IPS-18c (cell line): Measurements from ENCODE around the gene WIPF1.

Experiments used
- H3K4me3 ChIP-seq: 2 replicates; pipeline ENCODE4 v1.7.0; 2013; ENCODE audit warnings: low read depth, mild to moderate bottlenecking, low read length, moderate library complexity; ENCODE audit not compliant: insufficient read depth
- H3K9me3 ChIP-seq: one replicate; pipeline ENCODE4 v1.6.1; 2013; ENCODE audit warnings: mild to moderate bottlenecking, low read length, moderate library complexity; ENCODE audit not compliant: control insufficient read depth, insufficient read depth

WIPF1 gene

DNA sequence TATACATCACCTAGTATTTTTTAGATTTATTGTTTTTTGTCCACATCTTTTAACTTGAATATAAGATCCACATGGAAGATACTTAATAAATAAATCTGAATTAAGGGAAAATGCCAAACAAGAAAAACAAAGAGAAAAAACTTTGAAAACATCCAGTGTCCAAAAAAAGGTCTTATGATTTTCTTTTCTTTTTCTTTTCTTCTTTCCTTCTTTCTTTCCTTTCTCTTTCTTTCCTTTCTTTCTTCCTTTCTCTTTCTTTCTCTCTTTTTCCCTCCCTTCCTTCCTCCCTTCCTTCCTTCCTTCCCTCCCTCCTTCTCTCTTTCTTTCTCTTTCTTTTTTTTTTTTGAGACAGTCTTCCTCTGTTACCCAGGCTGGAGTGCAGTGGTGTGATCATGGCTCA is 29.6 kb upstream of the WIPF1 start:
- Histone ChIP-seq H3K4me3 (no peak overlapping the region), H3K9me3 (no peaks in the 10 kb centered on the region)

DNA sequence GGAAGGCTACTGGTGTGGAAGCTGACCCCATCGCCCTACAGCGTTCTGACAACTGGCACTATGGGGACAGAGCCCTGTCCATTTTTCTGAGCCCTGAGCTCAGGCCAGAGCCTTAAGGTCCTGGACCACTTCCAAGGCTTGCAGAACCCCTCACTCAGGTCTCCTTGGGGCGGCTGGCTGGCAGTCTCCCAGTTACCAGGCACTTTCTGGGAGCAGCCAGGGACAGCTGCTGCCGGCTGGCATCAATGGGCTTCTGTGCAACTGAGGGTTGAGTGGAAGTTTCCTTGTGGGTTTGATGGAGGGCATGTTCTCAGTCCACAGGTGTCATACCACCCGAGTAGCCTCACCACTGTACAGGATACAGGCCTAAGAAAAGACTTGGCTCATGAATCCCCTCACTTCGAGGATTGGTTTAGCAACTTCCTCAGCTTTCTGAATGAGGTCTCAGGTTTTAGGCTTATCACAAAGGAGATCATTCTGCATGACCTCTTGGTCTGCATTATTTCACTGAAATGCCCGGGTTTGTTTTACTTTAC is 27.4 kb upstream of the WIPF1 start:
- H3K4me3 ChIP-seq = no peak overlapping the region
- H3K9me3 ChIP-seq = no peaks in the 10 kb centered on the region

DNA sequence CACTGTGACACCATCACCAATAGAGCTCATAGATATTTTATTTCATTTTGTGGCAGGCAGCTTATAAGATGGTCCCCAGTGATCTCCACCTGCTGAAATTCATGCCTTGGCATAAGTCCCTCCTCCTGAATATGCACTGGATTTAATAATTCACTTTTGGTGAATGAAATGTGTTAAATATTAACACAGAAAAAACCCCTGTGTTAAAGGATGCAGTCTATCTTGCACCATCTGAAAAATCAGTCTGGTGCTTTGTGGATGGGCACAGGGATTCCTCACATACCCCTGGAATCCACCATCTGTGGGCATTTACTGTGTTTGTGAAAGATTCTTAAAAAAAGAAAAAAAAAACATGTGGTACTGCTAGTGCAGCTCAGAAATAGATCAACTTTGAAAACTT is 26.1 kb upstream of the WIPF1 start:
- no peaks in the 10 kb centered on the region for H3K9me3 ChIP-seq
- H3K4me3 ChIP-seq = no peak overlapping the region

DNA sequence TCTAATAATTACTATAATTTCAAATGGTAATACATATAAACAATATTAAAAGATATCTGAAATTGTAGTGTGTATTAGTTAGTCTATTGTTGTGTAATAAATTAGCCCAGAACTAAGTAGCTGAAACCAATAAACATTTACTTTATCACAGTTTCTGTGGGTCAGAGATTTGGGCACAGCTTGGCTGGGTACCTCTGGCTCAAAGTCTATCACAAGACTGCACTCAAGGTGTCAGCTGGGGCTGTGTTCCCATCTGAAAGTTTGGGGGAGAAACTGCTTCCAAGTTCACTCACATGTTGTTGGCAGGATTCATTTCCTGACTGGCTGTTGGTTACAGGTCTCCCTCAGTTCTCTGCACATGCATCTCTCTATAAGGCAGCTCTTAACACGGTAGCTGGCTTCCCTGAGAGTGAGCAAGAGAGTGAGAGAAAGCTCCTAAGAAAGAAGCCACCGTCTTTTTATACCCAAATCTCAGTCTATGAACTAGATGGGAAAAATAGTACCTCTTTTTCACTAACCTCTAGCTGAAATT is 25.6 kb upstream of the WIPF1 start:
- no peak overlapping the region for H3K4me3 ChIP-seq
- no peaks in the 10 kb centered on the region for H3K9me3 ChIP-seq

DNA sequence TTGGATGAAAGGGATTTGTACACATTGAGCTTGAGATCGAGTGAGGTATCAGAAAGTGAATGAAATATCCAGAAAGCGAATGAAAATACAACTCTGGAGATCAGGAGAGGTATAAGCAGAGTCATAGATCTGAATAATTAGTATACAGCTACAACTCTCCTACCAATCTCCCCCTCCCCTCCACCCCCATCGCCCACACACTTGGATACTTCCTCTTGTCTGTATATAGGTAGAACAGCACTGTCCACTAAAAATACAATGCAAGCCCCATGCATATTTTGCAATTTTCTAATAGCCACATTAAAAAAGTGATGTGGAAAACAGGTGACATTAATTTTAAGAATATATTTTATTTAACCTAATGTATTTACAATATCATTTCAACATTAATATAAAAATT is 23.7 kb upstream of the WIPF1 start:
- Histone ChIP-seq H3K9me3 (no peaks in the 10 kb centered on the region), H3K4me3 (no peak overlapping the region)

DNA sequence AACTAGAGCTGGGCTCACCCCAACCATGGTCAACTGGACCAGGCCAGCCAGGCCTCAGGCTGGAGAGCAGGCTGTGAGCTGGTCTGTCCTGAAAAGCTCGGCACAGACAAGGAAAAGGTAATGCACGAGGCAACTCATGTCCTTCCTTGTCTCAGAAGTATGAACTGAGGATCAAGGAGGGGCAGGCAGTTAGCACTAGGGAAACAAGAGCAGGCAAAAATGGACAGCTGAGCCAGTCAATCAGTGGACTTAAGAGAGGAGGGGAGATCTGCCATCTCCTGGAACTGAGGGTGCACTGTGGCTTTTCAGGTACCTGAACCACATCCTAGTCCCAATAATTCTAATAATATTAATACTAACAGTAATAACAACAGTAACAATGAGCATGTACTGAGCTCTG is 20.6 kb upstream of the WIPF1 start:
- Histone ChIP-seq H3K9me3 (no peaks in the 10 kb centered on the region), H3K4me3 (no peak overlapping the region)

DNA sequence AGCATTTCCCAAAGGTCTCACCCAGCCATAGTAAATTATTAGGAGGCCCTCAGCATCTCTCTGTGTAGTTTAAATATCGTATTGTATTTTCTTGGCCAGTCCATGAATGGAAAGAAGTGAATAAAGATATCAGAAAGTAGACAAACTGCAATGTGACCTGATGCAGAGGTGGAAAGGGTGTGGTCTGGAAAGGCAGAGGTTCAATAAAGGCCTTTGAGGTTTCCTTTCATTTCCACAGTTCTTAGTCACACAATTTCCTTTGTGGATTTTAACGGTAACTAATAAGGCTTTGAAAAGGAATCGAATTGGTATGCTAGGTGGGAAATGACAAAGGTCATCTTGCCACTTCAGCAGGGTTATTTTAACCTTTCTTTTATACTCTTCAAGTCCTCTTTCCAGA is 20.1 kb upstream of the WIPF1 start:
- H3K9me3 ChIP-seq = no peaks in the 10 kb centered on the region
- no peak overlapping the region for H3K4me3 ChIP-seq

DNA sequence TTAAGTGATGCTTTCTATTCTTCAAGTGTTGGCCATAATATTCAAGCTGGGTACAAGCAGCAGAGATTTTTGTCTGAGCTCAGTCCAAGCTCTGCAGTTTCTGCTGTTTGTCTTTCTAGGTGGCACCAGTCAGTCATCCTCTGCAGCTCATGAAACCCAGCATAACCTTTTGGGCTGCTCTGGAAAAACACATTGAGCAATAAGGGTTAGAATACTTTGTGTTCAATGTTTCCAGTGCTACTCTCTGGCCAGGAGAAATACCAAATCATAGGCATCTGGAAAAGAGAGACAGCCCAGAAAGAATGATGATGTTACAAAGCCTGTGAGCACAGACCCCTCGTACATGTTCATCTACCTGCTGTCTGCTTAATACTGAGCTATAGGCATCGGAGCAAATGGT is 19.5 kb upstream of the WIPF1 start:
- Histone ChIP-seq H3K4me3 (no peak overlapping the region), H3K9me3 (no peaks in the 10 kb centered on the region)

DNA sequence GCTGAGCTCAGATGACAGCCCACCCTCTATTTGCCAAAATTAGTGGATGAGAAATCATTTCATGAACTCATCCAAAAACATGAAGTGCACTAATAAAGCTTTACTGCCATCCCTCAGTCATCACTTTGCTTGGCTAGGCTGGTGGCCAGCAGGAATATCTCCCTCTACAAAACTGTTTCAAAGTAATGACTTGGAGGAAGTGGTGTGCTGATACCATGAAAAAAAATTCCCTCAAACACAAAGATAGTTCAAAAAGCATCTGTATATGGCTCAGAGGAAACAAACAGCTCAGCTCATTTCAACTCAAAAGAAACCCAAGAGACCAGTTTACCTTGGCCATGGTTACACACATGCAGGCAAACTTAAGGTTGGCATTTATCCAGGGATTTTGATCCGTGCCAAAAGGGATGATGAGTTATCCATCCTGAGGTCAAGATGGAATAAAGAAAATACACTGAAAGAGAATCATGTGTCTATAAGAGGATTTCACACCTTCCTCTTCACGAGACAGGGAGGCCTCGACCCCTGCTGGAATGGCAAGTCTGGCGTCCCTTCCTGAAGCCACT is 18.4 kb upstream of the WIPF1 start:
- Histone ChIP-seq H3K4me3 (no peak overlapping the region), H3K9me3 (no peaks in the 10 kb centered on the region)

DNA sequence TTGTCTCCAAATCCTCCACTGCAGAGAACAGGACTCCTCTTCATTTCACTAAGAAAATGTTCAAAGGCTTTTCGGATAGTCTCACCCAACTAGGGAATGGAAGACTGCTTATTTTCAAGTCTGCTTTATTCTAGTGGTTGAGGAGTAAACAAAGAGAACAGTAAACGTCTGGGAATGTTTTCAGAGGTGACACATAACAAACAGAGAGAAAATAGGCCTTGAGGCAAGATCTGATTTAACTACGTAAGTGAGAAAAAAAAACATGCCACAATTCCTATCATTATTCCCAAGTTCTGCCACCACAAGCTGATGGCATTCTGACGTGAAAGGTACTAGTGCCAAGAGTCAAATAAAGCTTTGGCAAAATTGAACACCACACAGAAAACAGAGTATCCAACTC is 16.7 kb upstream of the WIPF1 start:
- Histone ChIP-seq H3K4me3 (no peak overlapping the region), H3K9me3 (no peaks in the 10 kb centered on the region)

DNA sequence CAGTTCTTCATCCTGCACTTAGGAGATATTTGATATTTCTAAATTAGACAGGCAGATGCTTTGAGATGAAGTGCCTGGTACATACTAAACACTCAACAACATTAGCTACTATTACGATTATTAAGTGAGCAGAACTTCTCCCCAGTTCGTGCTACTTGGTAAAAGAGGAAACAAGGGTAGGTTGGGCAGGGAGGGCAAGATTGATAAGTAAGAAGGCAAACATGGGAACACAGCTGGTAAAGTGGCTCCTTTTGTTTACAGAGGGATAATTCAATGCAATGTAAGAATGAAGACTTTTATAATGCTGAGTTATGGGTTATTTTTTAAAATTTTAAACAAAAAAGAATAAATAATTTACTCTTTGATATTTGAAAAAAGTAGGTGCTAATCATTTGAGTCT is 15.9 kb upstream of the WIPF1 start:
- Histone ChIP-seq H3K4me3 (no peak overlapping the region), H3K9me3 (no peaks in the 10 kb centered on the region)

DNA sequence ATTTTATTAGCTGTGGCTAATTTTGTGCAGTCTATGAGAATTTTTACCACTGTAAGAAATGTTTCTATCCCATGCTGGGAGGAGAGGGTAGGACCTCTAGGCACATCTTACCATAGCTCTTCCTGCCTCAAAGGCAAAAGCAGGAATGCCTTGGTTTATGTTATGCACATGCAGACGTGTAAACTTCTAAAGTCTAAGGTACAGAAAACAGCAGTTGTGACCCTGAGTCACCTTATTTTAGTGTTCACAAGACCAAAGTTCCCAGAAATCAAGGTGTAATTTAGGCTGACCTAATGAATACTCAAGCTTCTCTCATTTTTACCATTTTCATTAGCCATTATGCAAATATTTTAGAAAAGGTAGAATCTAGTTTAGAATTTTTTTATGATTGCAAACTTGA is 15.4 kb upstream of the WIPF1 start:
- H3K9me3 ChIP-seq = no peaks in the 10 kb centered on the region
- no peak overlapping the region for H3K4me3 ChIP-seq

DNA sequence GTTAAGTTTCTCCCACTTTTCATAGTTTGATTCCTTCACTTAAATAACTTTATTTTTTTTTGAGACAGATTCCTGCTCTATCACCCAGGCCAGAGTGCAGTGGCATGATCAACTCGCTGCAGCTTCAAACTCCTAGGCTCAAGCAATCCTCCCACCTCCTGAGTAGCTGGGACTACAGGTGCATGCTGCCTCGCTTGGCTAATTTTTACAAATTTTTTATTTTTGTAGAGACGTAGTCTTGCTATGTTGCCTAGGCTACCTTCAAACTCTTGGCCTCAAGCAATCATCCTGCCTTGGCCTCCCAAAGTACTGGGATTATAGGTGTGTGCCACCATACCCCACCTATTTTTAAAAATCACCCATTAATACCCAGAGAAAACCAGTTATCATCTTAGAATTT is 14.2 kb upstream of the WIPF1 start:
- no peaks in the 10 kb centered on the region for H3K9me3 ChIP-seq
- no peak overlapping the region for H3K4me3 ChIP-seq

DNA sequence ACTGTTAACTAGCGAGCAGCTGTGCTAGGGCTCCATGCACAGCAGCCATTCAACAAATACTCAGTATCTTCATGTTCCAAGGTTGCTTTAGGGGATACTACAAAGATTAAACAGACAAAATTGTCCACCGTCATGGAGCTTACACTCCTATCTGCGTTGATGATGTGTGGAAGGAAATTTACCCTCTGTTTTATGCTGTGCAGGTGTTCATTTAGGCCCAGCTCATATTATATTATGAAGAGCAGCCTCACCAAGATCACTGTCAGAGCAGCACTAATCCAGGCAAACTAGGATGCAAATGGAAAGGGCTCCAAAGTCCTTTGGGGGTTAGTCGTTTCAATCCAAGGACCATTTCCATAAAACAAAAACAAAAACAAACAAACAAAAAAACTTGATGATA is 13.4 kb upstream of the WIPF1 start:
- Histone ChIP-seq H3K4me3 (no peak overlapping the region), H3K9me3 (no peaks in the 10 kb centered on the region)

DNA sequence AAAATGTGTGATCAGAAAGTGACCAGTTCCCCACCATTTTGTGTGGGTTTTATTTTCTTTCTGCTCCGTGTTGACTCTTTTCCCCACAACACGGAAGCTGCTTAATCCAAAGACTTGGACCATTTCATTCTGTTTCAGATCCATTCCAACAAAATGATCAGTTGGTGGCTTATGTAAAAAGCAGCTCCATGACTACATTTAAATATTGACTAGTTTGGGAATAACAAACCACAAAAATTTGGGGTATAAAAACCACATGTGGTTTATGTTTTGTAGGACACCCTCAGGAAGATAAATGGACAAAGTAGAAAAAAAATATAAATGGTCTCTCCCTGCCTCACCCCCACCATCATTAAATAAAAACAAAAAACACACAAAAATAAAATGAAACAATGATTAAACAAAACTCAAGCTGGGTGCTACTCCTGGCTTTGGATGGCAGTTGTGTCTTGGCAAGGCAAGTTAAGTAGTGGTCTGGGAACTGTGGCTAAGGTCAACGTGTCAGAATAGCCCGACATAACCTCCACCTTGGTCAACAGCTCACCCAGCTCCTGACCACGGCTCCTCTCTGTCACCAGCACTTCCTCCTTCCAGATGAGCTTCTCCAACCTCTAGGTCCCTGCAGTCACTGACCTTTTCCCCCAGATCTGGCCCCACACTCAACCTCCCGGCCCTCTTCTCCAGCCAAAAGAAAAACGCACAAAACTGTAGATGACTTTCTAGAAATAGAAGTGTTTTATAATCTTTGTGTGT is 12.8 kb upstream of the WIPF1 start:
- no peaks in the 10 kb centered on the region for H3K9me3 ChIP-seq
- H3K4me3 ChIP-seq = no peak overlapping the region

DNA sequence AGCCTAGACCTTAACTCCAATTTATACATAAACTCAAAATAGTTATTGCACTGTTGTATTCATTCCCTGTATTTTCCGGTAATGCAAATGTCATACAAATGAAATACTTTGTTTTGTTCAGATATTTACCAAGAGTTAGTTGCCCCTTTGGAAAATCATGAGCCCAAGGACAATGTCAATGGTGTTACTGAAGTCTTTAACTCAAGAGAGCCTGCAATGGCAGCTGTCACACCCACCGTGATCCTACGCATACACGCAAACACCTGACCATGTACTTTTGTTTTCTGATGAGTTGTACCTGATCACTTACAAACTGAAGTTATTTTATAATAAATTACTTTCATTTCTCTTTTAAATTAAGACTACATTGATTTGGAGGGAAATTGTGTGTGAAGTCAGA is 11.7 kb upstream of the WIPF1 start:
- H3K9me3 ChIP-seq = no peaks in the 10 kb centered on the region

DNA sequence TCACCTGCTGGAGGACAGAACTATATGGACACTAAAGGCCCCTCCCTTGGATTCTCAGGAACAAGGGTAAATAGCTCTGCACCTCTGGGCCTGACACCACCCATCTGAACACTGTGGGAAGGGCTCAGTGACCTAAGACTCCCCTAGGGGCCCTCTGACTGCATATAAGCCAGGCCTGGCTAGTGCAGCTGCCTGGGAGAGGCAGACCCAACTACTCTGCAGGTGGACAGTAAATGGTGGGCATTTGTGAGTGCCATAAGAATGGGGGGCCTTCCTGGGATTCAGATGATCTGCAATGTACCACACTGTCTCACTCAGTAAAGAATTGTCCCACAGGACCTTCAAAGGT is 11.2 kb upstream of the WIPF1 start:
- Histone ChIP-seq H3K4me3 (no peak overlapping the region), H3K9me3 (no peaks in the 10 kb centered on the region)

More for the DNA sequence above, 11.7 kb upstream of the WIPF1 start:
- no peak overlapping the region for H3K4me3 ChIP-seq

DNA sequence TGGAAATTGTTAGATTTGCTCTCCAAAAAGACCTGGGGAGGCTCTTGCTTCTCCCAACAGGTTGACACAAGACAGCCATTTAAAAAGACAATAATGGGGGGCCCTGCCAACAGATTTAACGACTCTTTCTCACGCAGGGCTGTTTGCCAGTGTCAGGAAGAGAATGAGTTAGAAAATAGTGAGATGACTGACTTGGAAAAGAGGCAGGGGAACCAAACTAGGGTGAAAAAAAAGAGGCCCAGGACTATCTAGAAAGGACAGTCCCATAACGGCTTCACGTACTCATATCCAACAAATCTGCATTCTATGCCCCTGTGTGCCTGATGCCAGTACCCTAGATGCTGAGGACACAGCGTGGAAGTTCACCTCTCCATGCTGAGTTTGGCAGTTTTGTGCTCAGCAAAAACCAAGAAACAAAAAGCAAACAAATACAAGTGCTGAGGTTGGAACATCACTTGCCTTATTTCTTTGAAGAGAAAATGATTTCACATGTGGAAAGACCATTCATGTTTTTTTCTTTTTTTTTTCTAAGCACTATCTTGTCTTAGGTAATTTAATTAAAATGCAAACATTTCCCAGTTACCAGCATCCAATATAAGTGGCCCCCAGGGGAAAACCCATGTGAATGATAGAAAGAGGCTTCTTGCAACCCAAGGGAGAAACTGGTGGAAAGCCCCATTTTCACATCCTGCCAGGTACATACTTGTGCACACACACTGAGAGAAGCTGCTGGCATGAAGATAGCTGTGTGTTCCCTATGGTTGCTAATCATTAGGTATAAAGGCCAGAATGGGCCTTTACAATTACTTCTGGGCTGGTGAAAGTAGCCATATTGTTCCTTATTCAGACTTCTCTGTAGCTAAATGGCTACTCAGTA is 10.6 kb upstream of the WIPF1 start:
- no peaks in the 10 kb centered on the region for H3K9me3 ChIP-seq
- no peak overlapping the region for H3K4me3 ChIP-seq
